Endothelial cell of umbilical vein (primary cell): Measurements from ENCODE around the gene RAB14. TPM values are rescaled to one million over a fixed set of nuclear protein-coding genes. Genes with fewer than 3 reads are reported as not detected.

ENCODE experiments used
- BruUV-seq: library from RNA; stranded (reverse); fragments of 400-500 nt; replicated peaks from 2 replicates; lab custom pipeline; 2021; lab: Mats Ljungman, UMichigan
- CTCF ChIA-PET: fragments of 300-600, 350-600 bp; sonication (Branson Sonifier 250); formaldehyde crosslinking; loops from one replicate; lab custom pipeline; 2021; ENCODE audit warnings: antibody characterized with exemption, inconsistent platforms; lab: Charles Lee
- POLR2A ChIA-PET: fragments of 300-600, 350-600 bp; sonication (Branson Sonifier 250); formaldehyde crosslinking; loops from one replicate; lab custom pipeline; 2021; ENCODE audit warnings: antibody characterized with exemption, inconsistent platforms; lab: Charles Lee
- DNase-seq: peaks from one replicate; pipeline ENCODE4 v3.0.0-alpha.2; 2011; ENCODE audit warnings: low read depth, low spot score
- FAIRE-seq: peaks from 2 replicates; lab custom pipeline; 2011; peaks lifted over from hg19 to GRCh38; lab: Jason Lieb, UNC
- H2AFZ ChIP-seq: 2 replicates; pipeline ENCODE4 v1.6.0; 2012; ENCODE audit warnings: low read depth, low read length, control low read depth, inconsistent platforms
- H3K27ac ChIP-seq: 2 replicates; pipeline ENCODE4 v1.5.1; 2011; ENCODE audit warnings: low read depth, mild to moderate bottlenecking, control low read depth, low read length, moderate library complexity; ENCODE audit not compliant: insufficient read depth
- H3K27me3 ChIP-seq, 2 experiments: 2 replicates each; pipeline versions ENCODE4 v1.6.0 to v1.6.1; 2011; ENCODE audit warnings: low read length in 2 of 2, mixed read lengths in 1 of 2; ENCODE audit not compliant: control insufficient read depth in 2 of 2, insufficient read depth in 2 of 2
- H3K36me3 ChIP-seq, 2 experiments: 2 replicates in 1 of 2; 3 replicates in 1 of 2; pipeline ENCODE4 v1.5.1; 2011; ENCODE audit warnings: low read length in 2 of 2, mild to moderate bottlenecking in 1 of 2, moderate library complexity in 1 of 2; ENCODE audit not compliant: control insufficient read depth in 2 of 2, insufficient read depth in 2 of 2; ENCODE audit errors: extremely low read depth in 1 of 2
- H3K4me1 ChIP-seq: 3 replicates; pipeline ENCODE4 v1.5.1; 2011; ENCODE audit warnings: mild to moderate bottlenecking, low read length; ENCODE audit not compliant: control insufficient read depth, insufficient read depth; ENCODE audit errors: extremely low read depth
- H3K4me2 ChIP-seq: 2 replicates; pipeline ENCODE4 v1.6.1; 2011; ENCODE audit warnings: low read length, control low read depth, mixed read lengths; ENCODE audit not compliant: insufficient read depth
- H3K4me3 ChIP-seq, 3 experiments: fragments of 200-600 bp in 1 of 3; sonication (generic), shearing (Covaris generic) in 1 of 3; replicated peaks in 1 of 3; 2 replicates each; pipeline ENCODE4 v1.5.1; 2011 to 2016; ENCODE audit warnings: control low read depth in 3 of 3, low read length in 3 of 3, mild to moderate bottlenecking in 2 of 3, inconsistent platforms in 1 of 3, low read depth in 1 of 3, moderate library complexity in 1 of 3; ENCODE audit not compliant: insufficient read depth in 1 of 3
- H3K79me2 ChIP-seq: 2 replicates; pipeline ENCODE4 v1.6.0; 2012; ENCODE audit warnings: low read length, inconsistent platforms; ENCODE audit not compliant: control insufficient read depth, insufficient read depth
- H3K9ac ChIP-seq: replicated peaks from 2 replicates; pipeline ENCODE3; 2011; ENCODE audit warnings: low read length, control low read depth; ENCODE audit not compliant: insufficient read depth; ENCODE audit errors: extremely low read depth
- H3K9me1 ChIP-seq: replicated peaks from 3 replicates; pipeline ENCODE4 v1.6.0; 2011; ENCODE audit warnings: mild to moderate bottlenecking, low read length; ENCODE audit not compliant: control insufficient read depth, insufficient read depth; ENCODE audit errors: extremely low read depth
- H3K9me3 ChIP-seq: replicated peaks from 2 replicates; pipeline ENCODE4 v1.5.1; 2012; ENCODE audit warnings: low read length, inconsistent platforms; ENCODE audit not compliant: control insufficient read depth, insufficient read depth
- H4K20me1 ChIP-seq: replicated peaks from 2 replicates; pipeline ENCODE3; 2011; ENCODE audit warnings: mild to moderate bottlenecking, low read length; ENCODE audit not compliant: control insufficient read depth, insufficient read depth; ENCODE audit errors: extremely low read depth
- EZH2 ChIP-seq: IDR thresholded peaks from 2 replicates; pipeline ENCODE4 v1.6.1; 2012; ENCODE audit warnings: borderline replicate concordance, low read depth, mild to moderate bottlenecking, moderate library complexity, low read length, inconsistent platforms; ENCODE audit not compliant: severe bottlenecking
- FOS ChIP-seq: IDR thresholded peaks from 2 replicates; pipeline ENCODE4 v1.6.1; 2011; ENCODE audit warnings: mild to moderate bottlenecking, low read length, moderate library complexity, borderline replicate concordance; ENCODE audit not compliant: insufficient read depth
- GATA2 ChIP-seq: IDR thresholded peaks from 2 replicates; pipeline ENCODE4 v1.7.0; 2011; ENCODE audit warnings: low read depth, mild to moderate bottlenecking, moderate library complexity, mixed read lengths, low read length; ENCODE audit not compliant: insufficient read length, insufficient read depth
- JUN ChIP-seq: IDR thresholded peaks from 2 replicates; pipeline ENCODE4 v1.6.1; 2011; ENCODE audit warnings: borderline replicate concordance, low read depth; ENCODE audit not compliant: insufficient read length, insufficient read depth
- MYC ChIP-seq: IDR thresholded peaks from one replicate; pipeline ENCODE4 v1.6.1; 2011; ENCODE audit warnings: mild to moderate bottlenecking, low read depth, low read length
- POLR2A ChIP-seq: IDR thresholded peaks from 2 replicates; pipeline ENCODE4 v1.6.1; 2012; ENCODE audit warnings: low read depth, mild to moderate bottlenecking, control low read depth, low read length
- POLR2AphosphoS5 ChIP-seq: IDR thresholded peaks from 2 replicates; pipeline ENCODE4 v1.6.1; 2012; ENCODE audit warnings: low read depth, mild to moderate bottlenecking, control low read depth, low read length, moderate library complexity; ENCODE audit not compliant: insufficient read depth
- dilution Hi-C: fragments of 300-500 bp; cut with MboI; formaldehyde crosslinking; loops from one replicate; pipeline ENCODE4 v1.15.0; 2019; ENCODE audit warnings: low sequenced_read_pairs; ENCODE audit not compliant: extremely low pct_ligation_motif_present
- intact Hi-C: fragments of 100-400 bp; cut with micrococcal nuclease; formaldehyde crosslinking; loops from one replicate; pipeline ENCODE4 v1.10.0; 2022
- polyA plus RNA-seq, 4 experiments: library from polyadenylated mRNA; depleted of rRNA in 3 of 4; stranded (reverse) in 3 of 4; unstranded in 1 of 4; fragments of >200 nt; gene quantifications; 2 replicates each; pipeline versions ENCODE4 v1.2.1 to v1.2.3, GENCODE V29; 2011 to 2012; ENCODE audit warnings: missing spikeins in 1 of 4
- total RNA-seq: library from RNA; stranded (reverse); gene quantifications from 2 replicates; pipeline ENCODE4 v1.2.3, GENCODE V29; 2021
- TF ChIP-seq, protein P1 (sequence below), 2 donors: IDR thresholded peaks; 1 replicate in 1 of 2; 2 replicates in 1 of 2; pipeline ENCODE4 v1.5.1; 2011; ENCODE audit warnings: low read length in 2 of 2, mild to moderate bottlenecking in 2 of 2, moderate library complexity in 2 of 2, control low read depth in 1 of 2, inconsistent platforms in 1 of 2, low read depth in 1 of 2; ENCODE audit not compliant: insufficient read depth in 1 of 2; ENCODE audit errors: extremely low read depth in 1 of 2
- TF ChIP-seq, protein P2 (sequence below): IDR thresholded peaks from 2 replicates; pipeline ENCODE4 v1.6.1; 2011; ENCODE audit not compliant: insufficient read depth, insufficient read length

RAB14 gene
- total and polyA plus RNA-seq, 2 donors (not counting 3 experiments of a cell fraction or from before 2014, with no cell fraction given): 18.9 to 79.3 TPM

DNA sequence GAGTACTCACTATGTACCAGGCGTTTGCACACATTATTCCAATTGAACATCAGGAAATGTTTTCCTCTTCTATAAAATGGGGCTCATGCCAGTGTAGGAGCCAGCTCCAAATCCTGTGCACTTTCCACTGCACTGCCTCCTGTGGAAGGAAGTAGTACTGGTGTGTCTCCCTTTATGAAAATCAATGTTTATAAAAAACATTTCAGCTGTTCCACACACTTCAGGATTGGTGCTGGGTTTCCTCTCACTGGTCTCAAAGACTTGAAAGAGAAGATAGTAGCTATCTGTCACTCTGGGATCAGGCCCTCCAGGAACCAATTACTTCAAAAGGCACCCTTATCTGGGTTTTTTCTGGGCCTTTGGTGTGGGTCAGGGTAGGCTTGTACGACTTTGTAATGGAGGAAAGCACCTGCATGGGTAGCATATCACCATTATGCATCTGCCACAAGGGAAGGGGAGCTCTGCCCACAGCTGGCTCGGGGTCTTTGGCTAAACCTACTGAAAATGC, 32.5 kb downstream of the RAB14 start:
- Histone ChIP-seq H2AFZ (no peak overlapping the region), H3K36me3 (peaks cover 15 to 18% of the 10 kb centered on the region in 2 experiments), H3K4me2 (no peak overlapping the region), H3K27ac (no peak overlapping the region), H3K79me2 (no peaks in the 10 kb centered on the region), H4K20me1 (no peaks in the 10 kb centered on the region), H3K9me1 (no peaks in the 10 kb centered on the region), H3K4me1 (no peaks in the 10 kb centered on the region), H3K27me3 (no peaks in the 10 kb centered on the region), H3K4me3 (no peak overlapping the region), H3K9ac (no peak overlapping the region), H3K9me3 (no peaks in the 10 kb centered on the region)
- ChIA-PET POLR2A (no interaction called here), CTCF (interaction anchor here (0.7 to 3.0 kb wide), 12 partner anchors 11 to 183 kb away, joined by 3 to 17 read pairs (median 4); no protein-coding TSS in a partner anchor)
- peak; percentile 28 for FAIRE-seq
- TF ChIP-seq GATA2: no peak
- TF ChIP-seq, protein P1, sequence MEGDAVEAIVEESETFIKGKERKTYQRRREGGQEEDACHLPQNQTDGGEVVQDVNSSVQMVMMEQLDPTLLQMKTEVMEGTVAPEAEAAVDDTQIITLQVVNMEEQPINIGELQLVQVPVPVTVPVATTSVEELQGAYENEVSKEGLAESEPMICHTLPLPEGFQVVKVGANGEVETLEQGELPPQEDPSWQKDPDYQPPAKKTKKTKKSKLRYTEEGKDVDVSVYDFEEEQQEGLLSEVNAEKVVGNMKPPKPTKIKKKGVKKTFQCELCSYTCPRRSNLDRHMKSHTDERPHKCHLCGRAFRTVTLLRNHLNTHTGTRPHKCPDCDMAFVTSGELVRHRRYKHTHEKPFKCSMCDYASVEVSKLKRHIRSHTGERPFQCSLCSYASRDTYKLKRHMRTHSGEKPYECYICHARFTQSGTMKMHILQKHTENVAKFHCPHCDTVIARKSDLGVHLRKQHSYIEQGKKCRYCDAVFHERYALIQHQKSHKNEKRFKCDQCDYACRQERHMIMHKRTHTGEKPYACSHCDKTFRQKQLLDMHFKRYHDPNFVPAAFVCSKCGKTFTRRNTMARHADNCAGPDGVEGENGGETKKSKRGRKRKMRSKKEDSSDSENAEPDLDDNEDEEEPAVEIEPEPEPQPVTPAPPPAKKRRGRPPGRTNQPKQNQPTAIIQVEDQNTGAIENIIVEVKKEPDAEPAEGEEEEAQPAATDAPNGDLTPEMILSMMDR (IDR thresholded peaks at IDR 0.05; ENCODE audit: extremely low read depth in 1 of 2, insufficient read depth in 1 of 2, low read depth in 1 of 2, low read length in 2 of 2): peak; percentile 45 to 49
- DNase-seq: peak; percentile 18
- intact Hi-C loops (loop anchor here (10.0 kb wide), 1 partner anchor 184 kb away; no protein-coding TSS in a partner anchor), dilution Hi-C loops (no loop called here)
- no TSS peak for BruUV-seq

DNA sequence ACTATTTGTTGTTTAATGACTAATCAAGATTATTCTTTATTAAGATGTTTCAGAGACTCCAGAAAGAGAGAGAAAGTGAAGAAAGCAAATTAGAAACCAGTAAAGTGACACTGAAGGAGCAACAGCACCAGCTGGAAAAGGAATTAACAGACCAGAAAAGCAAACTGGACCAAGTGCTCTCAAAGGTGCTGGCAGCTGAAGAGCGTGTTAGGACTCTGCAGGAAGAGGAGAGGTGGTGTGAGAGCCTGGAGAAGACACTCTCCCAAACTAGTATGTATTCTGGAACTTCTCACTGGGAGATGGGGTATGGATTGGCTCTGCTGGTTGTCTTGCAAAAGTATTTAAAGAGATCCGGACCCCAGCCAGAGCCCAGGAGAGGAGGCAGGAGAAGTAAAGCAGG, 33.6 kb downstream of the RAB14 start:
- H3K4me1 ChIP-seq: no peaks in the 10 kb centered on the region
- DNase-seq (no peak), FAIRE-seq (no peak)
- H3K79me2 ChIP-seq: no peaks in the 10 kb centered on the region
- no TSS peak for BruUV-seq
- ChIA-PET POLR2A (no interaction called here), CTCF (interaction anchor here (1.8 to 3.0 kb wide), 2 partner anchors 10 to 182 kb away, joined by 4 to 17 read pairs; no protein-coding TSS in a partner anchor)
- TF ChIP-seq FOS (no peak), POLR2A (no peak), GATA2 (no peak), POLR2AphosphoS5 (no peak), JUN (no peak), MYC (no peak), EZH2 (no peak)
- TF ChIP-seq, protein P1 (IDR thresholded peaks at IDR 0.05; ENCODE audit: extremely low read depth in 1 of 2, insufficient read depth in 1 of 2, low read depth in 1 of 2, low read length in 2 of 2): no peak
- TF ChIP-seq, protein P2, sequence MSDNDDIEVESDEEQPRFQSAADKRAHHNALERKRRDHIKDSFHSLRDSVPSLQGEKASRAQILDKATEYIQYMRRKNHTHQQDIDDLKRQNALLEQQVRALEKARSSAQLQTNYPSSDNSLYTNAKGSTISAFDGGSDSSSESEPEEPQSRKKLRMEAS: no peak
- no peaks in the 10 kb centered on the region for H3K9me3 ChIP-seq
- dilution Hi-C loops (no loop called here), intact Hi-C loops (loop anchor here (10.0 kb wide), 1 partner anchor 183 kb away; no protein-coding TSS in a partner anchor)
- H3K9ac ChIP-seq: no peak overlapping the region
- no peaks in the 10 kb centered on the region for H3K27me3 ChIP-seq
- H2AFZ ChIP-seq: no peak overlapping the region
- H3K9me1 ChIP-seq: no peaks in the 10 kb centered on the region
- H3K27ac ChIP-seq: no peak overlapping the region
- no peaks in the 10 kb centered on the region for H4K20me1 ChIP-seq
- peaks cover 8 to 13% of the 10 kb centered on the region in 2 experiments for H3K36me3 ChIP-seq
- no peak overlapping the region for H3K4me3 ChIP-seq
- H3K4me2 ChIP-seq: no peak overlapping the region
